GM21528 (cell line): Measurements from ENCODE around the gene RAI1.

Experiments used
- ATAC-seq: cut with Tn5 transposase; IDR thresholded peaks from one replicate; pipeline ENCODE4 v1.9.1; 2021; ENCODE audit warnings: mild to moderate bottlenecking, moderate library complexity; ENCODE audit not compliant: unreplicated experiment, low FRiP score

RAI1 gene

GRCh38 chr17:17728550-17729251 lies 47.4 kb downstream of the RAI1 start:
- ATAC-seq = no peak

GRCh38 chr17:17729620-17730249 lies 48.5 kb downstream of the RAI1 start:
- ATAC-seq = no peak

GRCh38 chr17:17730250-17730935 lies 49.1 kb downstream of the RAI1 start:
- ATAC-seq = no peak

GRCh38 chr17:17732444-17732843 lies 51.2 kb downstream of the RAI1 start:
- no peak for ATAC-seq

GRCh38 chr17:17732892-17733670 lies 51.8 kb downstream of the RAI1 start:
- no peak for ATAC-seq

GRCh38 chr17:17736205-17737183 lies 55.2 kb downstream of the RAI1 start:
- ATAC-seq = no peak

- no peak for ATAC-seq
These were observed 57.0 kb downstream of the RAI1 start for GRCh38 chr17:17737961-17738894.

- no peak for ATAC-seq
These were observed 57.6 kb downstream of the RAI1 start for GRCh38 chr17:17738901-17739300.

- ATAC-seq = no peak
These were observed 58.3 kb downstream of the RAI1 start for GRCh38 chr17:17739388-17740066.

GRCh38 chr17:17740615-17741348 lies 59.5 kb downstream of the RAI1 start:
- no peak for ATAC-seq

- ATAC-seq = no peak
These were observed 60.2 kb downstream of the RAI1 start for GRCh38 chr17:17741349-17742023.

- ATAC-seq = no peak
These were observed 60.9 kb downstream of the RAI1 start for GRCh38 chr17:17742133-17742621.

GRCh38 chr17:17742688-17743390 lies 61.6 kb downstream of the RAI1 start:
- no peak for ATAC-seq

- ATAC-seq = no peak
These were observed 62.3 kb downstream of the RAI1 start for GRCh38 chr17:17743391-17744112.

GRCh38 chr17:17744116-17744515 lies 62.9 kb downstream of the RAI1 start:
- no peak for ATAC-seq
